ENCODE results near the gene FLVCR1. TPM values are rescaled to one million over a fixed set of nuclear protein-coding genes. Genes with fewer than 3 reads are reported as not detected.

The FLVCR1 gene
- total and polyA plus RNA-seq, 10 donors = 3.6 to 10.7 (median 8.0) TPM

GRCh38 chr1:212926372-212926771 lies 68.3 kb downstream of the FLVCR1 start:
- no peaks in the 10 kb centered on the region for H3K4me1 ChIP-seq
- H3K27ac ChIP-seq = no peak overlapping the region
- no peak for DNase-seq
- intact Hi-C loops (cut with DNase I; ENCODE audit: low total_unique reads) = no loop called here
- H3K27me3 ChIP-seq (replicated peaks in 1 of 7) = no peaks in the 10 kb centered on the region
- H3K4me3 ChIP-seq = no peak overlapping the region
- TF ChIP-seq CTCF (IDR thresholded peaks at IDR 0.05 in 8 of 11, conservative IDR thresholded peaks at IDR 0.05 in 3 of 11) (no peak), POLR2A (IDR thresholded peaks at IDR 0.05) (no peak), POLR2AphosphoS5 (IDR thresholded peaks at IDR 0.05) (no peak)
- WGBS, 5 donors = 75 to 92% (median 85%) methylated on average over 6 of the region's 6 CpGs
- no peaks in the 10 kb centered on the region for H3K36me3 ChIP-seq
- no peaks in the 10 kb centered on the region for H3K9me3 ChIP-seq

- Histone ChIP-seq H3K4me1 (no peaks in the 10 kb centered on the region), H3K27ac (no peak overlapping the region), H3K4me3 (no peak overlapping the region), H3K36me3 (no peaks in the 10 kb centered on the region), H3K9me3 (no peaks in the 10 kb centered on the region), H3K27me3 (replicated peaks in 1 of 7) (no peaks in the 10 kb centered on the region)
- 47 to 53% (median 49%) methylated on average over 10 of the region's 10 CpGs for WGBS, 5 donors
- TF ChIP-seq POLR2AphosphoS5 (IDR thresholded peaks at IDR 0.05) = no peak
- no peak for TF ChIP-seq CTCF (IDR thresholded peaks at IDR 0.05 in 8 of 11, conservative IDR thresholded peaks at IDR 0.05 in 3 of 11)
- TF ChIP-seq POLR2A (IDR thresholded peaks at IDR 0.05) = no peak
- intact Hi-C loops (cut with DNase I; ENCODE audit: low total_unique reads) = no loop called here
- no peak for DNase-seq
Measured at GRCh38 chr1:212928323-212929291, 70.5 kb downstream of the FLVCR1 start.

GRCh38 chr1:212930986-212931678 lies 73.1 kb downstream of the FLVCR1 start:
- intact Hi-C loops (cut with DNase I; ENCODE audit: low total_unique reads) = no loop called here
- Histone ChIP-seq H3K27me3 (replicated peaks in 1 of 7) (no peaks in the 10 kb centered on the region), H3K27ac (no peak overlapping the region), H3K9me3 (no peaks in the 10 kb centered on the region), H3K4me1 (no peaks in the 10 kb centered on the region), H3K4me3 (no peak overlapping the region), H3K36me3 (no peaks in the 10 kb centered on the region)
- 77 to 91% (median 83%) methylated on average over 10 of the region's 10 CpGs for WGBS, 5 donors
- no peak for DNase-seq
- TF ChIP-seq POLR2A (IDR thresholded peaks at IDR 0.05) (no peak), CTCF (IDR thresholded peaks at IDR 0.05 in 8 of 11, conservative IDR thresholded peaks at IDR 0.05 in 3 of 11) (no peak), POLR2AphosphoS5 (IDR thresholded peaks at IDR 0.05) (no peak)

Measured in spleen (tissue), 11 donors.